Measurements from ENCODE around the gene TRIM42. TPM values are rescaled to one million over a fixed set of nuclear protein-coding genes. Genes with fewer than 3 reads are reported as not detected.

Gene TRIM42
- total RNA-seq, 1 donor from 2014 or later, result not detected

DNA sequence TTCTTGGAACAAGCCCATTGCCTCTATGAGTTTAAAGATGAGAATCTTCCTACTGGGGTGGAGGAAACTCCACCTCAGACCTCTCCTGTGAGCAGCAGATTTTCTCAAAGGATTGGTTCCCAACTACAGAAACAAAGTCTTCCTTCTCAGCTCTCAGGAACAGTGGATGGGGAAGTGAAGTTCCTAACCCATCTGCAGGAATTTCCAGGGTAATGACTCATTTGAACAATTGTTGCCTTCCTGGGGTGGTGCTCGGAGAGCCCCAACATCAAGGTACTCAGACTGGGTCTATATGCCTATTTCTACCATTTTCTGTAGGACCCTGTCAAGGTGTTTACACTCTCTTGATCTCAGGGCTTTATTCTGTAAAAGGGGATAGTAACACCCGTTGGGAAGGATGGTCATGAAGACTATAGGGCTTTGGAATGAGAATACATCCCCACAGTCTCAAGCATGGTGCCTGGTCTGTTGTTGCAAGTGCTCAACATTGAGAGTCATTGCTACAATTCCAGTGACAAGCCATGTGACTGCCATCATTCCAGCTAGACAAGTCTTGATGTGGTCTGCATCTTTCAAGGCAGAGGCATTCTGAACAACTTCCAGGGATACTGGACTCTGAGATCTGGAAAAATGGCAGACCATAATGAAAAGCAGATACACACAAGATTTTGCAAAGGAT, 33.0 kb downstream of the TRIM42 start:
- intact Hi-C loops (cut with micrococcal nuclease), result no loop called here

DNA sequence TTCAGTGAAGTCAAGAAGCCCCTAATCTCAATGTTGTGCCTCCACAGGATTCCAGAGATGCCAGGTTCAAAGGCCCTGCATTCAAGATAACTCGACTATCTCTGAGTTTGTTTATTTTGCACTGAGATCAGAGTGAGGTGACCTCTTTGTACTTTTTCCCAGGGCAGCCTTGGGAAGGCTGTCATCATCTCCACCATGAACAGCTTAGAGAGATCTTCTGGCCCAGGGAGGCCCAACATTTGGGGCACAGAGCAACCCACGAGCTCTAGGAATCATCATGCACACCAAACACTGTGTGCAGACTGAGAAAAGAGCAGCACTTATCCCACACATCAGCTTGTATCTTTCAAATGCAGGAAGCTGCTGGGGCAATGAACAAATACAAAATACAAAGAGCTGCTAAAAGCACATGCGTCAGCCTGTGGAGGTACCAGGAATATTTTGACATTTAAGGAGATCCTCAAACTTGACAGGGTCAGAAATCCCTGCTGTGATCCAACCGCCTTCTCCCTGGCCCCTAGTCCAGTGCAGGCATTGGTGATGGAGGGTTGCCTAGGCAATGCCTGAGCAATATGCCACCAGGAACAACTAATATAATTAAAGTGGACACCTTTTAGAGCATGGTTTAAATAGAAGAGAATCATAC, 33.6 kb downstream of the TRIM42 start:
- intact Hi-C loops (cut with micrococcal nuclease), result no loop called here

GRCh38 chr3:140712301-140712700, 34.4 kb downstream of the TRIM42 start:
- intact Hi-C loops (cut with micrococcal nuclease), result no loop called here

- intact Hi-C loops (cut with micrococcal nuclease), result no loop called here
Observed at GRCh38 chr3:140715035-140715434, 37.2 kb downstream of the TRIM42 start.

DNA sequence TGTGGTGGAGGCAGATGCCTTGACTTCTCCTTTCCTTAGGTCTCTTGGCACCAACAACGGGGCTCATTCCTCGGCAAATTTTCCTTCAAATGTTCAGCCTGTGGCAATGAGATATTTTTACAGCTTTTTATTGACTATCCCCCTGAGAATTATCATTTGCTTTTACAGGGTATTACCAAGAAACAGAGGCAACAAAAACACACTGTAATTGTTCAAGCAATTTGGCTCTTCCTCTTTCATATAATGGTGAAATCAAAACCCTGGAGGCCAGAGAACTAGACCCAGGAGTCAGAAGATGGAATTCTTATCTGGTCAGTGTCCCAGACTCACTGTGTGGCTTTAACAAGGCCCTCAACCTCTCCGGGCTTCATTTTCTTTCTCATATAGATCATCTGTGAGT, 40.1 kb downstream of the TRIM42 start:
- intact Hi-C loops (cut with micrococcal nuclease), result no loop called here

DNA sequence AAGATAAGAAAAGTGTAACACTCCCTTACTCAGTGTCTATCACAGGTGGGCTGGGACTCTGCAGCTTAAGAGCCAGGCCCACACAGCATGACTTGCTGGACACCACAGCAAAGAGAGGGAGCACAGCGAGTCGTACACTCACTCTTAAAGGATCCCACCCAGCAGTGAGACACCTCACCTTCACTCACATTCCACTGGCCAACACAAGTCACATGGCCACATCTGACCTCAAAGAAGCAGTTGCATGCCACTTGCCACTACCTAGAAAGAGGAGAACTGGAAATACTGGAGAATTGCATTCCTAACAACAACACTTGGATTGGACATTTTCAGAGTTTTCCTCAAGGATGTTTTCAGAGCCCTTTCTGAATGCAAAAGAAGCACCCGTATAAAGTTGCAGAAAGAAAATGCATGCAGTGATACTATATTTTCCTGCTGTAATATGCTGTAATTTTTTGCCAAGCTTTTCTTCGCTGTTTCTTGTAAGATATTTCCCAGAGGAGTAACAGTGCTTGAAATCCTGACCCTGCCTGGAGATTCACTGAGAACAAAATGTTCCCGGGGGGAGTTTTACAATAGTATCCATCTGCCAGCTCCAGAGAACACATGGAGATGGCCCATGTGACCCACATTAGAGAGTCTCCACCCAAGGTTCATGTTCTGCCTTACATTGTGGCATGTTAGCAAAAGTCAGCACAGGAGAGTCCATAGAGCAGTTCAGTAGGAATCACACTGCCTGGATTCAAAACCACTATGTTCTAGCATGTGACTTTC, 42.2 kb downstream of the TRIM42 start:
- intact Hi-C loops (cut with micrococcal nuclease), result no loop called here

GRCh38 chr3:140723576-140723975, 45.7 kb downstream of the TRIM42 start:
- intact Hi-C loops (cut with micrococcal nuclease), result no loop called here

DNA sequence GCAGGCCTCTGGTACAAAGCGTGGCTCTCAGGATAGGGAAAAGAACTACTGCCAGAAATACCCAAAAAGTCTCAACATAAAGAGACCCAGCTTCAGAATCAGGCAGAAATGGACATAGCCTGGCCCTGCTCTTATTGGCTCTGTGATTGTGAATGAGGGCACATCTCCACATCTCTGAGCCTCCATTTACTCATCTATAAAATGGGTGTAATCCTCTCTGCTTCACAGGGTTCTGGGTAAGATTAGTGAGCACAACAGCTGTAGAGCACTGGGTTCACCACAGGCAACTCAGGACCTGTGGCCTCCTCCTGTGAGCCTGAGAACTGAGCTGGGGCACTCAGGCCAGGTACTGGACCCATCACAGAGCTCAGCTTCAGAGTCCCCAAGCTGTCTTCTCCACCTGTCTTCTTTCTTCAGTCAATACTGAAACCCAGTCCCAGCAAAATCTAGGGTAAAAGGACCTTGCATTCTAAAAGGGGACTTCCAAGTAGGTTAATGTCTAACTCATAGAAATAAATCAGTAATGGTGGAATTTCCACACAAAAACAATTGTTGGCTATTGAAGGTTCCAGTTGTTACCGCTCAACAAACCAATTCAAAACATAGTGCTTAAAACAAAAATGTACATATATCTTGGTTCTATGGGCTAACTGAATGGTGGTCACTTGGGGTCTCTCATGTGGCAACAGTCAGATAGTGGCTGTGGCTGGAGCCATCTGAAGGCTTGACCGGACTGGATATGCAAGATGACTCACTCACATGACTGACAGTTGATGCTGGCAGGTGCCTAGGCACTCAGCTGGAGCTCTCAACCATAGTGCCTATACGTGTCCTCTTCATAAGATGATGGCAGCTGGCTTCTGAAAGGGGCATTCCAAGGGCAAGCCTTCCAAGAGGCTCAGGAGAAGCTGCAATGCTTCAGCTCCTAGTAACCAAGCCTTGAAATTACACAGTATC, 47.3 kb downstream of the TRIM42 start:
- intact Hi-C loops (cut with micrococcal nuclease), result no loop called here

GRCh38 chr3:140726066-140726465, 48.2 kb downstream of the TRIM42 start:
- intact Hi-C loops (cut with micrococcal nuclease), result no loop called here

- intact Hi-C loops (cut with micrococcal nuclease), result no loop called here
Observed at GRCh38 chr3:140727886-140728285, 50.0 kb downstream of the TRIM42 start.

DNA sequence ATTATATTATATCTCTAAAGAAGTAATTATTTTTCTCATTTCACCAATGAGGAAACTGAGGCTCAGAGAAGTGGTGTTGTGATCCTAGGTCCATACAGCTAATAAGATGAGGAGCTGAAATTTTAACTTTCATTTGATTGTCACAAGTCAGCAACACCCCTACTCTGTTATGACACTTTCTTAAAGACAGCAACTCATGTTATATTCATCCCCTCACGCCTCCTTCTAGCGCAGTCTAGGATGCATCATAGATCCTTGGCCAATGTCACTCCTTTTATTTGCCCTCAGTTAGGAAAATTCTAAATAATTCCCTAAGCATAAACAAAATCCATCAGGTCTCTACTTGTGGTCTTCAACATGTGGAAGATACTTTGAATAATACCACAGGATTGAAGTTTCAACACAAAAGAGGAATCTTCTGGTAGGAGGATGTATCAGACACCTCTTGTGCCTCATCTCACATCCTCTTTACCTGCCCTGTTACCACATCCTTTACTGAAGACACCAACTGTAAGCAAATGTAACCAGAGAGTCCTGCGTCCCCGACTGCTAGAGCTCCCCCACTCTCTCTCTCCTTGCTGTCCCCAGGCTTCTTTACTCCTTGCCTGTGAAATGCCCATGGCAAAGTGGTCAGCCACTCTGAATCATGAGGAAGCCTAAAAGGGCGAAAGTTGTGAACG, 53.7 kb downstream of the TRIM42 start:
- intact Hi-C loops (cut with micrococcal nuclease), result no loop called here

- intact Hi-C loops (cut with micrococcal nuclease), result no loop called here
Observed at GRCh38 chr3:140733623-140734022, 55.8 kb downstream of the TRIM42 start.

GRCh38 chr3:140736863-140737460, 59.1 kb downstream of the TRIM42 start:
- intact Hi-C loops (cut with micrococcal nuclease), result no loop called here

DNA sequence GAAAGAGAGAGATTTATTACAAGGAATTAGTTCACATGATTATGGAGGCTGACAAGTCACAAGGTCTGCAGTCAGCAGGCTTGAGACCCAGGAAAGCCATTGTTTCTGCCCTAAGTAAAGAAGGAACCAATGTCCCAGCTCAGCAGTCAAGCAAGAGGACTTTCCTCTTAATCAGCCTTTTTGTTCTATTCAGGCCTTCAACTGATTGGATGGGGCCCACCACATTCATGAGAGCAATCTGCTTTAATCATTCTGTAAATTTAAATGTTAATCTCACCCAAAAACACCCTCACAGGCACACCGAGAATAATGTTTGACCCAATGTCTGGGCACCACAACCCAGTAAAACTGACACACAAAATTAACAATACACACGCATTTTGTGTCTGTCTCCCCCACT, 64.3 kb downstream of the TRIM42 start:
- intact Hi-C loops (cut with micrococcal nuclease), result no loop called here

DNA sequence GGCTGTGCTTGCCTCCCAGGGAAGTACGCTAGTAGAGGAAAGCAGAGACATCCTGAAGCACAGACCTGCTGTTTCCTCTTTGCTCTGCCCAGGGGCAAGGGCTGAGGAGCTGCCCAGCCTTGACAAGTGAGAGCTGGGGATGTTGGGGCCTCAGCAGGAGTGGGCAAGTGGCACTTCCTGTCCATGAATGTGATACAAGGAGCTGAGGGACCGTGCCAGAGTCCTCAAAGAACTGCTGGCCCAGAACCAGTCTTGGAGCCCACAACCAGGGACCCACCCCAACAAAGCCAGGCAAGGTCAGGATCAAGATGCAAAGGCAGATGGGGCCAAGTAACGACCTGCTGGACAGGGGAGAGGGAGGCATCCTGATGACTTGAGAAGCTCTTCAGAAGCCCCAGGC, 70.3 kb downstream of the TRIM42 start:
- intact Hi-C loops (cut with micrococcal nuclease), result no loop called here

GRCh38 chr3:140748903-140749302, 71.0 kb downstream of the TRIM42 start:
- intact Hi-C loops (cut with micrococcal nuclease), result no loop called here
